ENCODE results near the gene TRABD2B. TPM values are rescaled to one million over a fixed set of nuclear protein-coding genes. Genes with fewer than 3 reads are reported as not detected.

Gene TRABD2B
- total RNA-seq, 4 donors from 2014 or later = 0.83 to 2.6 (median 1.9) TPM

DNA sequence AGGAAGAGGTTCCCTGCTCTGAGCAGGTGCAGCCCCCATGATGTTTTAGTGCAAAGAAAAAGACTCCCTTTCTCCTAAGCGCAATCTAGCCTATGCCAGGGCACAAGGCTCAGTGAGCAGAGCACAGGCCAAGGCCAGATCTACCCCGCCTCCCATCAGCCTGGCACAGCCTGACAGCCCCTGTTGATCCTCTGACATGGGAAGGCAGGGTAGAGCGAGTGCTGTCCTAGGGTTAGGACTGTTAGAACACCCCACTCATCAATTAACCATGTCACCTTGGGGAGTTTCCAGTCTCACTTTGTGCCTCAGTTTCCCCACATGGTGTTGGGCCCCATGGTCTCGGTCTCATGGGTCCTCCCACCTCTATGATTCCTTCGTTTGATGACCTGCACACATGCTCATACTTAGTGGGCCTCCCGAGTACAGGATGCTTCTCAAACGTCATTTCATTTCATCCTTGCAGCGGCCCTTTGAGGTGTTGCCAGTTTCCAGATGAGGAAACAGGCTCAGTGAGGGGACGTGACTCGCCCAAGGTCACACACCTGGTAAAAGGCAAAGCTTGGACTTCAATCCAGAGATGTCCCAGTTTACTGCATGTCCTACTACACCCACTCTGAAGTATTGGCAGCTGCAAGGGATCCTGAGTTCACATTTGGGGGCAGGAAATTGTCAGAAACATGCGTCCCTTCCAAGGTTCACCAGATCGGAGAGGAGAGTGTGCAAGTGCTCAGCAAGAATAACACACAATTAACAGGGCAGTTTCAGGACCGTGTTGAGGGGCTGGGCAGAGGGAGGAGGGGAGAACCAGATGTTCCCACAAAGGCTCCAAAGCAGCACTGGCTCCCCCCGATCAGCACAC lies 213.3 kb downstream of the TRABD2B start:
- Histone ChIP-seq H3K4me3 (no peak overlapping the region), H3K27ac (no peak overlapping the region), H3K9me3 (no peaks in the 10 kb centered on the region), H3K4me1 (peaks cover 41% of the 10 kb centered on the region), H3K36me3 (no peaks in the 10 kb centered on the region), H3K27me3 (no peaks in the 10 kb centered on the region)
- DNase-seq (ENCODE audit: low spot score in 2 of 2) = no peak
- WGBS = 70% methylated on average over 14 of the region's 14 CpGs
- TF ChIP-seq CTCF (IDR thresholded peaks at IDR 0.05) = no peak

- H3K27ac ChIP-seq = no peak overlapping the region
- H3K36me3 ChIP-seq = no peaks in the 10 kb centered on the region
- H3K4me1 ChIP-seq = peaks cover 41% of the 10 kb centered on the region
- TF ChIP-seq CTCF (IDR thresholded peaks at IDR 0.05) (no peak), POLR2AphosphoS5 (IDR thresholded peaks at IDR 0.05) (no peak), EP300 (IDR thresholded peaks at IDR 0.05) (no peak), POLR2A (IDR thresholded peaks at IDR 0.05) (no peak)
- 47% methylated on average over 9 of the region's 9 CpGs for WGBS
- no peaks in the 10 kb centered on the region for H3K9me3 ChIP-seq
- H3K4me3 ChIP-seq = no peak overlapping the region
- DNase-seq (ENCODE audit: low spot score in 2 of 2) = no peak
- H3K27me3 ChIP-seq = no peaks in the 10 kb centered on the region
These were observed 214.6 kb downstream of the TRABD2B start for GRCh38 chr1:47782414-47783166.

DNA sequence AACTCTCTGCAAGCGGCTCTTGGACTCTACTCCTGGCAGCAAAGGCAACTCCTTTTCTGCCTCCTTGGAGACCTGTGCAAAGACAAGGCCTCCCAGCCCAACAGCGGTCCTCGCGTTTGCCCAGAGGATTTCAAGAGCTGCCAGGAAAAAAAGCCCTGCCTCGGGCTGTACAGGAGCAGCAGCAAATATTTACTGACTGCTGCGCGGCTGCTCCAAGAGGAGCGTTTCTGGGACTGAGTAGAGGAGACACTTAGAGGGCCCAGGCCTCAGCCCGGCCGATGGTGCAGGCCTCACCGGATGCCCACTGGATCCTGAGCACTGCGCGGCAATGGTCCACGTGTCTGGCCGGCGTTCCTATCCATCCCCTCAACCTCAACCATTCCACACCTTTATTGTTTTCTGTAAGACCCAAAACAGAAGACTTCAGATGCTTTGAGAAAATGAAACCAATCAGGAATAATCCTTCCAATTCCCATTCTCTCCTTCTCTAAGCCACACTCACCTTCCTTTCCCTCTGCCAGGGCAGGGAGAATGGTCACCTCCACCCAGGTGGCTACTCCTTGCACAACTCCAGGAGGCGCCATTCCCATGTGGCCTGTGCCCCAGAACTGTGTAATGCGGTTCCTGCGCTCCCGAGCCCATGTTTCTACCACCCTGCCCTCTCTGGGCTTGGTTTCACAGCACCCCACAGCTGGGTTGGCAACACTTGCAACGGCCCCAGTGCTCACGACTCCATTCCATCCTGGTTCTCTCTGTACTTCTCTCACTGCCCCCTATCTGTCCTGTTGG lies 215.8 kb downstream of the TRABD2B start:
- no peak for DNase-seq (ENCODE audit: low spot score in 2 of 2)
- H3K36me3 ChIP-seq = no peaks in the 10 kb centered on the region
- no peak overlapping the region for H3K4me3 ChIP-seq
- H3K27me3 ChIP-seq = no peaks in the 10 kb centered on the region
- TF ChIP-seq POLR2A (IDR thresholded peaks at IDR 0.05) (no peak), CTCF (IDR thresholded peaks at IDR 0.05) (no peak), POLR2AphosphoS5 (IDR thresholded peaks at IDR 0.05) (no peak), EP300 (IDR thresholded peaks at IDR 0.05) (no peak)
- WGBS = 91% methylated on average over 21 of the region's 22 CpGs
- H3K27ac ChIP-seq = no peak overlapping the region
- peaks cover 41% of the 10 kb centered on the region for H3K4me1 ChIP-seq
- no peaks in the 10 kb centered on the region for H3K9me3 ChIP-seq

GRCh38 chr1:47780469-47780995 lies 216.7 kb downstream of the TRABD2B start:
- no peak for DNase-seq (ENCODE audit: low spot score in 2 of 2)
- TF ChIP-seq POLR2AphosphoS5 (IDR thresholded peaks at IDR 0.05) (no peak), POLR2A (IDR thresholded peaks at IDR 0.05) (no peak), EP300 (IDR thresholded peaks at IDR 0.05) (no peak), CTCF (IDR thresholded peaks at IDR 0.05) (no peak)
- H3K9me3 ChIP-seq = no peaks in the 10 kb centered on the region
- H3K4me1 ChIP-seq = peaks cover 34% of the 10 kb centered on the region
- H3K27ac ChIP-seq = no peak overlapping the region
- H3K27me3 ChIP-seq = no peaks in the 10 kb centered on the region
- H3K36me3 ChIP-seq = no peaks in the 10 kb centered on the region
- H3K4me3 ChIP-seq = no peak overlapping the region
- WGBS = 93% methylated on average over 8 of the region's 8 CpGs
